Upper lobe of left lung (tissue), 6 donors: ENCODE measurements around the gene THAP4. TPM values are rescaled to one million over a fixed set of nuclear protein-coding genes. Genes with fewer than 3 reads are reported as not detected.
A peak's percentile ranks its signal among the peaks of the same experiment; 100 is the strongest.

Source experiments
- ATAC-seq, 2 donors: fragments of 200-7000 bp; cut with Tn5 transposase; one replicate each; pipeline ENCODE4 v1.9.1; 2022; ENCODE audit warnings: mild to moderate bottlenecking in 2 of 2, moderate library complexity in 2 of 2; ENCODE audit not compliant: low FRiP score in 2 of 2
- DNase-seq, 2 donors: peaks; one replicate each; pipeline ENCODE4 v3.0.0-alpha.2; 2019 to 2020
- H3K27ac ChIP-seq, 4 donors: fragments of 200-600 bp; sonication (generic); one replicate each; pipeline ENCODE4 v1.5.1; 2016 to 2019
- H3K27me3 ChIP-seq, 4 donors: fragments of 200-600 bp; sonication (generic); one replicate each; pipeline ENCODE4 v1.5.1; 2017 to 2019
- H3K36me3 ChIP-seq, 4 donors: fragments of 200-600 bp; sonication (generic); one replicate each; pipeline ENCODE4 v1.5.1; 2016 to 2019
- H3K4me1 ChIP-seq, 4 donors: fragments of 200-600 bp; sonication (generic); one replicate each; pipeline ENCODE4 v1.5.1; 2018 to 2019
- H3K4me3 ChIP-seq, 4 donors: fragments of 200-600 bp; sonication (generic); one replicate each; pipeline ENCODE4 v1.5.1; 2017 to 2019; ENCODE audit warnings: mild to moderate bottlenecking in 2 of 4, moderate library complexity in 1 of 4
- H3K9me3 ChIP-seq, 4 donors: fragments of 200-600 bp; sonication (generic); one replicate each; pipeline ENCODE4 v1.5.1; 2018 to 2019
- CTCF ChIP-seq, 6 experiments: fragments of 450-650 bp in 4 of 6; fragments of 200-600 bp in 2 of 6; sonication (generic) in 2 of 6; IDR thresholded peaks; one replicate each; pipeline ENCODE4 v1.5.1; 2016 to 2019; ENCODE audit warnings: antibody characterized with exemption in 6 of 6
- EP300 ChIP-seq, 4 donors: sonication (generic); formaldehyde crosslinking; IDR thresholded peaks; one replicate each; pipeline ENCODE4 v1.5.1; 2017; ENCODE audit warnings: antibody characterized with exemption in 4 of 4, control low read depth in 2 of 4
- POLR2A ChIP-seq, 4 donors: fragments of 450-650 bp; IDR thresholded peaks; one replicate each; pipeline ENCODE4 v1.5.1; 2016 to 2017; ENCODE audit warnings: antibody characterized with exemption in 4 of 4, mild to moderate bottlenecking in 2 of 4
- POLR2AphosphoS5 ChIP-seq, 2 donors: sonication (generic); formaldehyde crosslinking; IDR thresholded peaks; one replicate each; pipeline ENCODE4 v1.5.1; 2017; ENCODE audit warnings: antibody characterized with exemption in 2 of 2
- WGBS, 2 donors: methylation state at CpG; one replicate each; pipeline ENCODE4 v1.1.5; 2017 to 2018; 5-methylcytosine and 5-hydroxymethylcytosine counted together
- total RNA-seq, 6 donors: library from RNA; depleted of rRNA in 4 of 6; stranded (reverse); fragments of >200 nt in 4 of 6; gene quantifications; one replicate each; pipeline versions ENCODE4 v1.1.0 to v1.2.1, GENCODE V29; 2016 to 2021
- donor health status: DM: no; HTN: no; CAD: no; lungs with moderate emphysema.
- donor health status: DM: no; HTN: yes; CAD: no; lungs with severe emphysema.

THAP4 gene
- total RNA-seq, 6 donors from 2014 or later, result 36.6 to 85.9 (median 48.1) TPM

- 93 to 96% methylated on average over 14 to 31 of the region's 31 CpGs for WGBS, 2 donors
- peaks cover 17 to 81% (median 63%) of the 10 kb centered on the region in 4 donors for H3K36me3 ChIP-seq
- no peak overlapping the region for H3K4me3 ChIP-seq
- no peak for TF ChIP-seq EP300 (IDR thresholded peaks at IDR 0.05)
- no peak for TF ChIP-seq CTCF (IDR thresholded peaks at IDR 0.05)
- TF ChIP-seq POLR2AphosphoS5 (IDR thresholded peaks at IDR 0.05), result no peak
- TF ChIP-seq POLR2A (IDR thresholded peaks at IDR 0.05), result no peak
- no peaks in the 10 kb centered on the region for H3K4me1 ChIP-seq
- DNase-seq (peak in 1 of 2 donors; percentile 67), ATAC-seq (no peak)
- H3K27me3 ChIP-seq, result no peaks in the 10 kb centered on the region
- no peaks in the 10 kb centered on the region for H3K9me3 ChIP-seq
- no peak overlapping the region for H3K27ac ChIP-seq
Observed at GRCh38 chr2:241670333-241671110, 33.6 kb upstream of the THAP4 start.

- 93 to 99% methylated on average over 11 to 12 of the region's 12 CpGs for WGBS, 2 donors
- DNase-seq (no peak), ATAC-seq (no peak)
- TF ChIP-seq EP300 (IDR thresholded peaks at IDR 0.05) (no peak), POLR2AphosphoS5 (IDR thresholded peaks at IDR 0.05) (no peak), POLR2A (IDR thresholded peaks at IDR 0.05) (no peak), CTCF (IDR thresholded peaks at IDR 0.05) (no peak)
- Histone ChIP-seq H3K4me3 (no peak overlapping the region), H3K27ac (no peak overlapping the region), H3K9me3 (no peaks in the 10 kb centered on the region), H3K36me3 (peaks cover 17 to 75% (median 63%) of the 10 kb centered on the region in 4 donors), H3K27me3 (no peaks in the 10 kb centered on the region), H3K4me1 (no peaks in the 10 kb centered on the region)
Observed at GRCh38 chr2:241668839-241669238, 31.9 kb upstream of the THAP4 start.

- no peaks in the 10 kb centered on the region for H3K4me1 ChIP-seq
- no peaks in the 10 kb centered on the region for H3K27me3 ChIP-seq
- ATAC-seq (no peak), DNase-seq (peak in 1 of 2 donors; percentile 78)
- H3K36me3 ChIP-seq, result peaks cover 17 to 74% (median 62%) of the 10 kb centered on the region in 4 donors
- no peaks in the 10 kb centered on the region for H3K9me3 ChIP-seq
- no peak for TF ChIP-seq POLR2A (IDR thresholded peaks at IDR 0.05)
- TF ChIP-seq EP300 (IDR thresholded peaks at IDR 0.05), result no peak
- no peak for TF ChIP-seq POLR2AphosphoS5 (IDR thresholded peaks at IDR 0.05)
- no peak for TF ChIP-seq CTCF (IDR thresholded peaks at IDR 0.05)
- H3K27ac ChIP-seq, result no peak overlapping the region
- no peak overlapping the region for H3K4me3 ChIP-seq
- 97 to 98% methylated on average over 20 to 21 of the region's 21 CpGs for WGBS, 2 donors
Observed at GRCh38 chr2:241668354-241668753, 31.4 kb upstream of the THAP4 start.

GRCh38 chr2:241666627-241667400 lies 29.9 kb upstream of the THAP4 start:
- H3K4me3 ChIP-seq, result no peak overlapping the region
- no peaks in the 10 kb centered on the region for H3K4me1 ChIP-seq
- 85 to 88% methylated on average over 20 to 33 of the region's 42 CpGs for WGBS, 2 donors
- H3K36me3 ChIP-seq, result peaks cover 17 to 61% (median 58%) of the 10 kb centered on the region in 4 donors
- no peaks in the 10 kb centered on the region for H3K9me3 ChIP-seq
- TF ChIP-seq POLR2A (IDR thresholded peaks at IDR 0.05), result no peak
- TF ChIP-seq POLR2AphosphoS5 (IDR thresholded peaks at IDR 0.05), result no peak
- no peak for TF ChIP-seq EP300 (IDR thresholded peaks at IDR 0.05)
- no peak for TF ChIP-seq CTCF (IDR thresholded peaks at IDR 0.05)
- H3K27ac ChIP-seq, result no peak overlapping the region
- ATAC-seq (no peak), DNase-seq (peak in 1 of 2 donors; percentile 57)
- no peaks in the 10 kb centered on the region for H3K27me3 ChIP-seq
